Suppressor macrophage (primary cell): ENCODE results near the gene CLIC2.
"Not testable (repeated sequence)": the region's sequence is repeated elsewhere in the genome, so short reads cannot be mapped to it uniquely, and the experiment has no call there.

ENCODE experiments used
- DNase-seq, 4 experiments: peaks; one replicate each; pipeline ENCODE4 v3.0.0-alpha.2; 2020 to 2022
- total RNA-seq, 17 experiments: gene quantifications; one replicate each; lab custom pipeline; 2026; ENCODE audit warnings: mixed read lengths in 6 of 17, inconsistent platforms in 3 of 17; lab: John Stamatoyannopoulos, UW

CLIC2 gene
- 12.5 to 79.5 (median 36.2) reads per million in 17 experiments for total RNA-seq

DNA sequence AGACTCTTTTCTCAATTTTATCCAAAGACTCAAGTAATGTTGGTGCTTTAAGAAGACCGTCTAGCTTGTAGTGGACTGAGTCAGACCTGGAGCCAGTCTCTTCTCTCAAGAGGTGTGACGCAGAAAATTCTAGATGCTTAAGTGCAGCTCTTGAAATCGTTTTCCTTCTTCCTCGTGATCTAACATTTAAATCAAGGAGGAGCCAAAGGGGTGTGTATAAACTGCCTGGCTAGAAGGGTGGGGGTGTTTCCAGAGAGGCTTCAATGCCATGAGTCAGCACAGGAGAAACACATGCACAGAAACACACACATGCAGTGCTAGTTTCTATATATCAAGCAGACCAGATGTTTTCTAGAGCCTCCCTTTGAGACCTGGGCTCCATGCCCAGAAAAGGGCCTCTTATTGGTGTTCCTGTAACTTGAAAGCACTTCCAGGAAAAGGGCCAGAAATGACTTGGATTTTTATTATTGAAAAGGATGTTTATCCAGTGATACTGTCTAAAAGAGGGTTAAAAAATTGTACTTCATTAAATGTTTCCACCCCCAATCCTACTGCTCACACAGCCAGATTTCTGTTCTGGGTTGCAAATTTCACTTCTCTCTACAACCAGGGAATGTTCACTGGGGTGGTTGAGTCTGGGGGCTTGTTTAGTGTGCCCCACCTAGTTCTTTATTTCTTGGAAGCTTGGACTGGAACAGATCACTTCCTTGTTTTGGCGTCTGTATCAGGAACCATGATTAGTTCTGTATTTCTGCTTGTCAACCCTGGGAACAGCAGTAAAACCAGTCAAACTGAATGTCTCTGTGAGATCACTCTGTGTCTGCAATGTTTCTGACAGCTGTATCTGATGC is at the start of gene CLIC2:
Gene CLIC2, minus strand, starts transcription at position 129 of the 851 bp plus-strand sequence. CDS start 187 bp downstream, outside the sequence.
- peak; percentile 40 to 72 (median 54) for DNase-seq

- not testable (repeated sequence) for DNase-seq
Measured at GRCh38 chrX:155382529-155382967, 48.1 kb upstream of the CLIC2 start.

DNA sequence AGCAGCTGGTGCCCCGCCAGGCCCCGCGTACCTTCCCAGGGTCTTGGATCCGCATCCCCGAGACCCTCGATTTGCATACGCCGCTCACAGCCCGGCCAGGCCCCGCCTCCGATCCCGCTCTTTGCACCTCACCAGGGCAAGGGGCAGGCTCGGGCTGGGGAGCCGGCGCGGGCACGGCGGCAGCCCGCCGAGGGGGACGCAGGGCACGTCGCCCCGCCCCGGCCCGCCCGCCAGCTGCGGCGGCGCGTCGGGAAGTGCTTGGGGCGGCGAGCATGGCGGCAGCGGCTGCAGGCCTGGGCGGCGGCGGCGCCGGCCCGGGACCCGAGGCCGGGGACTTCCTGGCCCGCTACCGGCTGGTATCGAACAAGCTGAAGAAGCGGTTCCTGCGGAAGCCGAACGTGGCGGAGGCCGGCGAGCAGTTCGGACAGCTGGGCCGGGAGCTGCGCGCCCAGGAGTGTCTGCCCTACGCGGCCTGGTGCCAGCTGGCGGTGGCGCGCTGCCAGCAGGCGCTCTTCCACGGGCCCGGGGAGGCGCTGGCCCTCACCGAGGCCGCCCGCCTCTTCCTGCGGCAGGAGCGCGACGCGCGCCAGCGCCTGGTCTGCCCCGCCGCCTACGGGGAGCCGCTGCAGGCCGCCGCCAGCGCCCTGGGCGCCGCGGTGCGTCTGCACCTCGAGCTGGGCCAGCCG is 47.6 kb upstream of the CLIC2 start, which contains the start of gene F8A2:
Gene F8A2, plus strand, starts transcription at position 253 of the 686 bp plus-strand sequence. Its CDS starts 20 bp downstream, at position 273.
- DNase-seq: not testable (repeated sequence)

GRCh38 chrX:155379802-155380201 is 45.4 kb upstream of the CLIC2 start:
- not testable (repeated sequence) for DNase-seq

DNA sequence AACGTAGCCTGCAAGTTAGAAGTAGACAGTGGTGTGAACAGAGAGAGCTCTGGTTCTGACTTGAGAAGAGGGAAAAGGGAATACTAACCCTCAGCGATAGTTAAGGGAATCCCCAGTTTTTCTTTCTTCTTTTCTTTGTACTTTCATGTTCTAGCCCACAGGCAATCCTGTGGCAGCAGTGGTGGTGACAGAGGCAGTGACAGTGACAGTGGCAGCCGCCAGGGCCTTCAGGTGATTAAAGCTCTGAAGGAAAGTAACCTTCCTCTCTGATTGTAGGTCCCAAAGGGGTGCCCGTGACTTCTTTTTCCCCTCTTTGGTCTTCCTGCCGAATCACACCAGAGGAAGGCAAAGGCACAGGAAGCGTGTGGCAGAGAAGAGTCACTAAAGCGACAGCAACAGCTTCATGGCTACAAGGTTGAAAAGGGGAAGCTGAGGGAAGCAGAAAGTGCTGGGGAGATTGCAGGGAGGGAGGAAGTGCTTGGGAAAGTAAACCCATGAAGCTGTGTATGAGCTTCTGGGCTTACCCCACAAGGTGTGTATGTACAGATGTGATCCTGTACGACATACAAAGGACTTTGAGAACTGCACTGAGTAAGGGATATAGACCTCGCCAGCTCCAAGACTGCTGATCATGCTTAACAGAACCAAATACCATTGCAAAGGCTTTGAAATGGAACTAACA is 39.5 kb upstream of the CLIC2 start:
- DNase-seq: not testable (repeated sequence)

- DNase-seq: not testable (repeated sequence)
Measured at GRCh38 chrX:155363712-155364111, 29.3 kb upstream of the CLIC2 start.

DNA sequence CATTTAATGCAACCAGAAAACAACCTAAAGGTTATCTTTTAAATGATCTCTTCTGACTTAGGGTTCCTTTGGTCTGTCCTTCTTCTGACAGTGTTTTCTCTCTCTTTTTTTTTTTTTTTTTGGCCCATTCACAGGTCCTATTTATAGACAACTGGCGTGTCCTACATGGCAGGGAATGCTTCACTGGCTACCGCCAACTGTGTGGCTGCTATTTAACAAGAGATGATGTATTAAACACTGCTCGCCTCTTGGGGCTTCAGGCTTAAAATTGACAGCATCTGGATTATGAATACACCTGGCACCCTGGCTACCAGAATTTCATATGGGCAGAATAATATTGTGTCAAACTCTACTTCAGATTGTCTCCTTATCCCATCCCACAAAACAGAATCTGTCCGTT is 15.0 kb upstream of the CLIC2 start:
- not testable (repeated sequence) for DNase-seq

DNA sequence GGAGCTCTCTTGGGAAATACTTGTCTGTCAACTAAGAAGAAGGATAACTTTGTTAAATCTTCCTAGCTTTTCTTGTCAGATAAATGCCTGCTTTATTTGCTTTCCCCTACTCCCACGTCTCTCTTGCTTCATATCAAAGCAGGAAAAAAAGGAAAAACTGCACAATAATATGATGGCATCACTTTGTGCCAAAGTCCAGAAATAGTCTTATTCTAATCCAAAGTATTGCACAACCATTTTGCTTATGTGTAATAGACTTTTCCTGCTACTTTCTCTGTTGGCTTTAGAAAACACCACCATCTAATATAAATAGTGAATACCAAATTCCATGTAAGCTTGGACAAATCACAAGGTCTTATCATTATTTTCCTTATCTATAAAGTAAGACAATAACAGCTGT is 11.3 kb upstream of the CLIC2 start:
- DNase-seq: not testable (repeated sequence)

GRCh38 chrX:155335337-155335712 is 911 bp upstream of the CLIC2 start:
- not testable (repeated sequence) for DNase-seq

DNA sequence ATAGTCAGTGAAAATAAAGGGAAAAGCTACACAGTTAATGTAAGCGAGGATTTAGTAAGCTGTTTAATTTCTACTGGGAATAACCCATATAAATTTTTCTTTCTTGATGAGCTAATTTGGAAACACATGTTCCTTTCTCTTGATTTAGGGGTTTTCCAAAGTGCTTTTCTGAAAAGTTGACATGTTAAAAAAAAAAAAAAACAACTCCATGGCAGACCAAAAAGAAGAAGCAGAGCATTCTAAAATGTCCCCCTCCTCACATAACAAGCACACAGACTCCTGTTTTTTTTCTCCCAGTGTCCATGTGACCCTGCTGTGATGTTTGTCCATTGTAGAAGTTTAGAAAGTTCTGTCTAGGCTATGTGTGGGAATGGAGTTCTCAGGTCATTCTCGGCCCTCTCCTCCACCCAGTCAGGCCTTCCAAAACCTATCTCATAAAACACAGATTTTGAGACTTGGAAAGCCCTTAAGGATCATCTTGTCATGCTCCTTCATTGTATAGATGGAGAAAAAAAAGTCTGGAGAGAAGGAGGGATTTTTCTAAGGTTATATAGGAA is 792 bp downstream of the CLIC2 start:
- peak in 3 of 4 experiments; percentile 1 to 9 (median 2) for DNase-seq

- no peak for DNase-seq
Measured at GRCh38 chrX:155330992-155331391, 3.4 kb downstream of the CLIC2 start.

- DNase-seq: no peak
Measured at GRCh38 chrX:155329293-155329692, 5.1 kb downstream of the CLIC2 start.

DNA sequence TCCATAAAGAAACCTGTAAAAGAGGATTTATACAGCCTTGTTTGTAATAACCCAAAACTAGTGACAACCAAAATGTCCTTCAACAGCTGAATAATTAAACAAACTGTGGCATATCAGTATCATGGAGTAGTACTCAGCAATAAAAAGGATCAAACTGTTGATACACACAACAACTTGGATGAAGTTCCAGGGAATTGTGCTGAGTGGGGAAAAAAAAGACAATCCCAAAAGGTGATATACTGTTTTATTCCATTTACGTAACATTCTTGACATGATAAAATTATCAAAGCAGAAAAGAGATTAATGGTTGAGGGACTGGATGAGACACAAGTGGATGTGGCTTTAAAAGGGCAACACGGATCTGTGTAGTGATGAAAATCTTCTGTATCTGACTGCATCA is 7.8 kb downstream of the CLIC2 start:
- no peak for DNase-seq

- no peak for DNase-seq
Measured at GRCh38 chrX:155314260-155314659, 20.2 kb downstream of the CLIC2 start.

DNA sequence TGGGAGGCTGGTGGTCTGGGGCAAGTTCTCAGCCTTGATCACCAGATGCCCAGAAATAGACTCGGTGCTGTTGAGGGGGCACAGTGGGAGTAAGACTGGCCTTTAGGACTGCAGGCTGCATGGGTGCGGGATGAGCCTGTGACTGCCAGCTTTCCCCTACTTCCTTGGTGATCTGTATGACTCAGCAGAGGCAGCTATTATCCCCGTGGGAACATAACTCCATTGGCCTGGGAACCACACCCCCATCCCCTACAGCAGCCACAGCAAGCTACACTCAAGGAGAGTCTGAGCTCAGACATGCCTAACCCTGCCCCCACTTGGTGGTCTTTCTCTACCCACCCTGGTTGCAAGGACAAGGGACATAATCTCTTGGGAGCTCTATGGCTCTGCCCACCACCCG is 20.6 kb downstream of the CLIC2 start:
- no peak for DNase-seq

DNA sequence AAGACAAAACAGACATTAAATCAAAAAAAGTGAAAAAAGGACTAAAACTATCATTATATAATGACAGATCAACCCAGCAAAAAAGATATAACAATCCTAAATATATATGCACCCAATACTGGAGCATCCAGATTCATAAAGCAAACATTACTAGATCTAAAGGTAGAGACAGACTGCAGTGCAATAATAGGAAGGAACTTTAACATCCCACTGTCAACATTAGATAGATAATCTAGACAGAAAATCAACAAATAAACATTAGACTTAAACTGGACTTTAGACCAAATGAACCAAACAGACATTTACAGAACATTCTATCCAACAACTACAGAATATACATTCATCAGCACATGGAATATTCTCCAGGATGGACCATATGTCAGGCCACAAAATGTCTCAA is 40.6 kb downstream of the CLIC2 start:
- DNase-seq: no peak

- DNase-seq: no peak
Measured at GRCh38 chrX:155279873-155280272, 54.5 kb downstream of the CLIC2 start.

GRCh38 chrX:155270969-155271368 is 63.4 kb downstream of the CLIC2 start:
- DNase-seq: no peak

DNA sequence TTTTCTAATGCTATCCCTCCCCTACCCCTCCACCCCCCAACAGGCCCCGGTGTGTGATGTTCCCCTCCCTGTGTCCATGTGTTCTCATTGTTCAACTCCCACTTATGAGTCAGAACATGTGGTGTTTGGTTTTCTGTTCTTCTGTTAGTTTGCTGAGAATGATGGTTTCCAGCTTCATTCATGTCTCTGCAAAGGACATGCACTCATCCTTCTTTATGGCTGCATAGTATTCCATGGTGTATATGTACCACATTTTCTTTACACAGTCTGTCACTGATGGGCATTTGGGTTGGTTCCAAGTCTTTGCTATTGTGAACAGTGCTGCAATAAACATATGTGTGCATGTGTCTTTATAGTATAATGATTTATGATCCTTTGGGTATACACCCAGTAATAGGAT is 66.4 kb downstream of the CLIC2 start:
- not testable (repeated sequence) for DNase-seq

DNA sequence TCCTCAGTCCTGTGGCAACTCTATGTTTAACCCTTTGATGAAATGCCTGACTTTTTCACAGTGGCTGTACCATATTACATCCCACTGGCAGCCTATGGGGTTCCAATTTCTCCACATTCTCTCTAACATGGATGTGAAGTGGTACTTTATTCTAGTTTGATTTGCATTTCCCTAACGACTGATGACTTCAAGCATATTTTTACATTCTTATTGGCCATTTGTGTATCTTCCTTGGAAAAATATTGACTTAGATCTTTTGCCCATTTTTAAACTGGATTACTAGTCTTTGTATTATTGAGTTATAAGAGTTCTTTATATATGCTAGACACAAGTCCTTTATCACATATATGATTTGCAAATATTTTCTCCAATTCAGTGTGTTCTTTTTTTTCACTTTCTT is 68.0 kb downstream of the CLIC2 start:
- DNase-seq: no peak

GRCh38 chrX:155263854-155264628 is 70.4 kb downstream of the CLIC2 start, which contains the start of gene RAB39B:
Gene RAB39B (minus strand): TSS chrX:155264491. CDS start chrX:155264288, 203 bp downstream.
- peak; percentile 52 to 60 (median 54) for DNase-seq
